Posterior vena cava (tissue), 2 donors: ENCODE measurements around the gene CIART. TPM values are rescaled to one million over a fixed set of nuclear protein-coding genes. Genes with fewer than 3 reads are reported as not detected.
"Not testable (repeated sequence)": the region's sequence is repeated elsewhere in the genome, so short reads cannot be mapped to it uniquely, and the experiment has no call there.

Experiments
- DNase-seq: peaks from one replicate; pipeline ENCODE4 v3.0.0-alpha.2; 2020; ENCODE audit warnings: low spot score
- intact Hi-C, 2 donors: fragments of 100-400 bp; cut with DNase I; formaldehyde crosslinking; loops; one replicate each; pipeline versions ENCODE4 v1.14.1 to v1.14.2; 2022 to 2023
- long read RNA-seq, 2 donors: library from polyadenylated mRNA; unstranded; transcript quantifications; one replicate each; pipeline ENCODE4 v2.0.0, GENCODE V29; 2020 to 2021
- total RNA-seq, 2 donors: library from RNA; stranded (reverse); fragmentation: NEBNext Ultra II Directional; extraction: Animal tissue kit (Norgen Biotek cat#: 25700); gene quantifications; one replicate each; pipeline ENCODE4 v1.2.1, GENCODE V29; 2021
- donor health status: DM: yes; HTN: yes; CAD: no.
- donor health status: DM: yes; HTN: yes; CAD: no.

Gene CIART
- 1 to 10 TPM; 6.7 to 9.1 TPM for total RNA-seq
- long read RNA-seq, donor 1, partial matches to known transcripts = 0 of 1 reads
- long read RNA-seq, donor 1, other reads (novel, unspliced or antisense) = 0 of 1 reads
- long read RNA-seq, donor 2, partial matches to known transcripts = 1 of 8 reads
- long read RNA-seq, donor 2, other reads (novel, unspliced or antisense) = 0 of 8 reads

DNA sequence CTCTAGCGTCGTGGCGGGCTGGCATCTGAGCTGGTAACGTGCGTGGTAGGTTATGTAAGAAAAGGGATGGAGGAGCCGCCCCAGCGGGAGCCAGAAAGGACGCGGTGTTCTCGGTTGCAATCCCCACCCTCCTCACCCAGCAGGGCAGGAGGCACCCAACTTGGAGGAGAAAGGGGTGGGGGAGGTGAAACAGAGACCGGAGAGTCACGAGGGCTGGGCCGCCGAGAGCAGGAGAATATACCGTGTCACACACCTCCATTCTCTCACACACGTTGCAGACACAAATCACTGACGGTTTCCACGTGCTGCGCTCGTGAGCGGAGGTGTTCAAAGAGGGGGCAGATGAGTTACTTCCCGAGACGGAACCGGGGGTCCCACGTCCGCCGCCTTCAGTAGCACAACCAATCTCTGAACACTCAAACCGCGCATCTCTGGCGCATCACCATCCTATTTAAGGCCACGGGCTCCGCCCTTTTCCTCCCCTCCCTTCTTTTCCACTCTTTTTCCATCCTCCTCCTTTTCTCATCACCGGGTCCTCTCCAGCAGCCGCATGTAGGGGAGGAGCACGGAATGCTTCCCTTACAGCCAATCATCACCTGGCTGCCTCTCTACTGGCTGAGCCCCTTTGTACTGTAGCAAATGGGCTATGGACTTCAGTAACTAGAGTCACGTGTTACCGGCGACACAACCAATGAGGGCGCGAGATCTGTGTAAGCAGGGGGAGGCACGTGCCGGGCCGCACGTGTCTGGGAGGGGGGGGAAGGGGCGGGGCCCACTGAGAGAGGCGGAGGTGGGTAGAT is at the start of gene CIART:
CIART (plus strand) TSS at position 797 of the 800 bp plus-strand sequence. CDS start 714 bp downstream, outside the sequence.
- intact Hi-C loops = no loop called here
- DNase-seq = peak; percentile 97

DNA sequence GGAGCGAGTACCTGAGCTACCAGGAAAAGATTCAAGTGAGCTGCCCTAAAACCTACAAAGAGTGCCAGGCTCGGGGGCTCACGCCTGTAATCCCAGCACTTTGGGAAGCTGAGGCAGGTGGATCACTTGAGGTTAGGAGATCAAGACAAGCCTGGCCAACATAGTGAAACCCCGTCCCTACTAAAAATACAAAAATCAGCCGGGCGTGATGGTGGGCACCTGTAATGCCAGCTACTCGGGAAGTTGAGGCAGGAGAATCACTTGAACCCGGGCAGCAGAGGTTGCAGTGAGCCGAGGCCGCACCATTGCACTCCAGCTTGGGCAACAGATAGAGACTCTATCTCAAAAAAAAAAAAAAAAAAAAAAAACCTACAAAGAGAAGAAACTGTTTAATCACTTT is 49.4 kb upstream of the CIART start:
- intact Hi-C loops, DNase-seq: not testable (repeated sequence)

DNA sequence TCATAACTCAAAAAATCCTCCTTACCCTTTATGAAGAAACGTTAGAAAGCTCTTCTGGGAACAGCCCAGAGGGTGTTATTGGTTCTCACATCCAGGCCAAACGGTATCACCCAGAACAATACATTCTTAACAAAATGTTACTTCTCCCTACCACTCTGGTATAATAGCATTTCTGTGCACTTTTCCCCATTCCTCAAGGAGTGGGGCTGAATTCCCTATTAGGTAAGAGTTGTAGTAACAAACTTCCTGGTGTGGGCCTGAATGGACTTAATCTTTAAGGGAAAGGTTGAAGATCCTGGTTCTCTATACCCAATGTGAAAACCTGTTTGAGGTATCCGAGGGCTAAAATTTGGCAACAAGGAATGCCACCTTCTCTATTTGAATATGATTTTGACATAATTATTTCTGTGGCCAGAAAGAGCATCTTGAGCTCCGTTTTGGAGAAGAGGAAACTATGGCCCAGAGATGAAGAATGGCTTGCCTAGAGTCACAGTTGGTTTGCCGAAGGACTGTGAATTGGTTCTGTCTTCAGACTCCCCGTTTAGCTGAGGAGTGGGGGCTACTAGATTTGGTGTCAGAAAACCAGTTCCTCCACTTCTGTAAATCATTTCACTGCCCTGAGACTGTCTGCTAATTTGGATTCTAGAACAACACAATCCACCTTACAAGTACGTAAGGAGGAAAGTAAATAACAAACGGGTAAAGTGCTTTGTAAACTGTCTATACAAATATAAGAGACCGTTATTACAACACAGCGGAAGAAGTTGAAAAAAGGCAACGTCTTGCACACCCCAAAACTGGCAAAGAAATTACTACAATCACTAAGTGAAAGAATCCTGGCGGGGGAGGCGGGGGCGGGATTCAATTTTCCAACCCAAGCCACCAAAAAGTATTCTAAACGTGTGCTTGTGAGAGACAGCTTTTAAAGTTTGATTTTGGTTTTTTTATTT is 48.7 kb upstream of the CIART start:
- intact Hi-C loops = no loop called here
- no peak for DNase-seq

GRCh38 chr1:150234309-150234565 is 48.1 kb upstream of the CIART start:
- no peak for DNase-seq

GRCh38 chr1:150234566-150235293 is 47.6 kb upstream of the CIART start:
- intact Hi-C loops = no loop called here
- peak; percentile 94 for DNase-seq

More at GRCh38 chr1:150234309-150234565, 48.1 kb upstream of the CIART start:
- intact Hi-C loops = no loop called here

- intact Hi-C loops = no loop called here
- DNase-seq = peak; percentile 81
Observed at GRCh38 chr1:150235294-150235851, 47.0 kb upstream of the CIART start.

GRCh38 chr1:150235852-150236613 is 46.3 kb upstream of the CIART start, which contains the start of gene ANP32E:
ANP32E (minus strand) TSS chr1:150236112; CDS start chr1:150235786, 326 bp downstream.
- intact Hi-C loops = no loop called here

DNA sequence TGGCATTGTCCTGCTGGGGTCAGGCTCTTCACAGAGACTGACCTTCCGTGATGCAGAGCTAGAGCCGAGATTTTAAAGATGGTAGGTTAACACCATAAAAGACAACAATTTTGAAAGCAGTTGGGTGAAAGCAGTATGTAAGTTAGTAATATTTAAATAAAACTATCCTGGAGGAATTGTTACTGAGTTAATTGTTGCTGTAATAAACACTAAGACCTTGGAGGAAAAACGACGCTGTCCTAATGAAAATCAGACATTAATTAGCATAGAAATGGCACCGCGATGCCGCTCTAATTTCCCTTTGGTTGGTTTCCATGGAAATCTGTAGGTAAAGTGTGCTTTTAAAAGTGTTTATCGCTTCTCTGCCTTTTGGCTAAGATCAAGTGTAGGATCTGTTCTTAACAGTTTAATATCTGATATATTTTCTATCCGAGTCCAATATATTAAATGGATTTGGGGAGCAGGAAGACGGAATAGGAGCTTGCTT is 45.7 kb upstream of the CIART start:
- DNase-seq = no peak

More at GRCh38 chr1:150235852-150236613, 46.3 kb upstream of the CIART start, which contains the start of gene ANP32E:
- peak; percentile 98 for DNase-seq

GRCh38 chr1:150237176-150237575 is 45.2 kb upstream of the CIART start:
- DNase-seq, intact Hi-C loops: not testable (repeated sequence)

More for the DNA sequence above, 45.7 kb upstream of the CIART start:
- intact Hi-C loops = no loop called here

GRCh38 chr1:150237746-150238145 is 44.6 kb upstream of the CIART start:
- no peak for DNase-seq
- intact Hi-C loops = no loop called here

DNA sequence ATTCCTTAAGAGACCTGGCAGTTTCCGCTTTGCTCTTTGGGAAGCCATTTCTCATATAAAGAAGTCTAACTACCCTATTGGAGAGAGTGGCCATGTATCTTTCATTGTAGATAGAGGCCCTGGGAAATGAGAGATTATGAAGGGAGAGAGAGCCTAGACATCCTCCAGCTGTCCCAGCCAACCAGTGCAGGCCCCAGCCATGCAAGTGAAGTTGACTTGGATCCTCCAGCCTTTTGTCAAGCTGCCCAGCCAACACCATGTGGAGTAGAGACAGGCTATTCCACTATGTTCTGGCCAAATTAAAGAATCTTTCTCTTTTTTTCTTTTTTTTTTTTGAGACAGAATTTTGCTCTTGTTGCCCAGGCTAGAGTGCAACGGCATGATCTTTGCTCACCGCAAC is 39.4 kb upstream of the CIART start:
- intact Hi-C loops = no loop called here
- DNase-seq = no peak

DNA sequence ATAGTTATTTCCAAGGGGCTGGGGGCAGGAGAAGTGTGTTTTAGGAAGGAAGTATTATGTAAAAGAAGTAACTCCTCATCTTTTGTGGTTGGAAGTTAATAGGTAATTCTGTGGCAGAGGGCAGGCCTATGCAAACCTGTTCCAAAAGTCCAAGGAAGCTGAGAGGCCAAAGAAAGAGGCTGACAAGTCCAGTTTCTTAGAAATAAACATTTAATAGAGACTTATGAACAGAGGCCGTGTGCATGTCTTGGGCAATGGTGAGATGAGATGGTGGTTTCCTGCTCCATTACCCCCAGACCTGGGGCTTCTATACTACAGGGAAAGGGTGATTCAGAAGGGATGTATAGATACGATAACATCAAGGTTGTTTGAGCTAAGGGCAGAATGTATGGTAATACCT is 32.4 kb upstream of the CIART start:
- intact Hi-C loops = loop anchor here in 1 of 2 donors (5.0 kb wide), 1 partner anchor 303 kb away; no protein-coding TSS in a partner anchor
- DNase-seq = no peak

- no peak for DNase-seq
- intact Hi-C loops = no loop called here
Observed at GRCh38 chr1:150256198-150256553, 26.2 kb upstream of the CIART start.

DNA sequence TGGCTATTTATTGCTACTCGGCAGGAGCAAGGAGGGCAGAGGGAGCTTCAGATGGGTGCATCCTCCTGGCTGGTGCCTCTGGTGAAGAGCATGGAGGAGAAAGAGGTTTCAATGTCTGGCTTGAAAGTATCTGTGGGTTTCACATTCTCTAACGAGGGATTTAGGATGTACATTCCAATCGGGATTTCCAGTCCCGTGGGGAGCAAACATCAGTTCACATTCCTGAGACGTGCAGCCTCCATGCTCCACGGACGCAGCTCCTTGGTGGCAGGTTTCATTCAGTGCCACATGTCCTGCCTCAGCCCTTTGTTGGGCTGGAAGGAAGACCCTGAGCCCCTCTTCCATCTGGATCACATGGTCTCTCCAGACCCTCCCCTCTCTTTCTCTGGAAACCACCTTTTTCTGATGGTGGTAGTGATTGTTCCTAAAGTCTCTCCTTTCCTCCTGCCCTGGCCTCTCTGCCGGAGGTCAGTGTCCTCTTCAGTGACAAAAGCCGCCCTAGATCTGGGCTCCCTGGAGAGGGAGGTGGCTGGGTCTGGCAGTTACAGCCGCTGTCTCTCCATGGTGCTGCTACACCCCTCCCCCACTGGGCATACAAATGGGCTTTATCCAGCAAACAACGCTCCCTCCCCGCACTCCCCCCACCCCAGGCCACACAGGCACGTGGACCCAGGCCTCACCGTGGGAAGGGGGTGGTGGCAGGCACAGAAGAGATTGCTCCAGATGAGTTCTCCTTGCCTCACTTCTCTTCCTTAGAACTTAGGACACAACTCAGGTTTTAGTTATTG is 25.6 kb upstream of the CIART start:
- DNase-seq = no peak
- intact Hi-C loops = no loop called here

- no peak for DNase-seq
- intact Hi-C loops = no loop called here
Observed at GRCh38 chr1:150257624-150258585, 24.4 kb upstream of the CIART start, which contains the start of gene CA14. CA14 (plus strand) TSS chr1:150257774; CDS start chr1:150258129, 355 bp downstream.

GRCh38 chr1:150259217-150259616 is 23.1 kb upstream of the CIART start:
- peak; percentile 25 for DNase-seq
- intact Hi-C loops = no loop called here
